Osteoblast (primary cell): ENCODE measurements around the gene INVS. TPM values are rescaled to one million over a fixed set of nuclear protein-coding genes. Genes with fewer than 3 reads are reported as not detected.

Source experiments
- DNase-seq: peaks from one replicate; pipeline ENCODE4 v3.0.0; 2011; ENCODE audit warnings: low spot score, mixed read lengths; ENCODE audit not compliant: insufficient read length; ENCODE audit errors: missing footprints
- H2AFZ ChIP-seq: 2 replicates; pipeline ENCODE4 v1.6.0; 2011; ENCODE audit warnings: mild to moderate bottlenecking, low read length
- H3K27ac ChIP-seq: 2 replicates; pipeline ENCODE4 v1.5.1; 2011; ENCODE audit warnings: mild to moderate bottlenecking, low read depth, low read length, moderate library complexity
- H3K27me3 ChIP-seq: 2 replicates; pipeline ENCODE4 v1.6.0; 2012; ENCODE audit warnings: mild to moderate bottlenecking, control low read depth, inconsistent platforms, low read length, moderate library complexity; ENCODE audit not compliant: insufficient read depth
- H3K36me3 ChIP-seq: 2 replicates; pipeline ENCODE4 v1.5.1; 2011; ENCODE audit warnings: mild to moderate bottlenecking, low read length, control low read depth, moderate library complexity; ENCODE audit not compliant: insufficient read depth
- H3K4me1 ChIP-seq: 2 replicates; pipeline ENCODE4 v1.5.1; 2011; ENCODE audit warnings: mild to moderate bottlenecking, low read length, control low read depth, moderate library complexity; ENCODE audit not compliant: insufficient read depth
- H3K4me2 ChIP-seq: 2 replicates; pipeline ENCODE4 v1.6.0; 2011; ENCODE audit warnings: mild to moderate bottlenecking, low read length; ENCODE audit not compliant: insufficient read depth
- H3K4me3 ChIP-seq: fragments of 200-600 bp; sonication (generic); 3 replicates; pipeline ENCODE4 v1.5.1; 2012; ENCODE audit warnings: mild to moderate bottlenecking, low read length, inconsistent platforms; ENCODE audit not compliant: insufficient read depth
- H3K79me2 ChIP-seq: 2 replicates; pipeline ENCODE4 v1.6.0; 2012; ENCODE audit warnings: mild to moderate bottlenecking, low read length, control low read depth, inconsistent platforms; ENCODE audit not compliant: insufficient read depth
- H3K9me3 ChIP-seq: 2 replicates; pipeline ENCODE4 v1.5.1; 2011; ENCODE audit warnings: low read depth, low read length, control low read depth
- H4K20me1 ChIP-seq: 2 replicates; pipeline ENCODE4 v1.6.0; 2012; ENCODE audit warnings: mild to moderate bottlenecking, low read length, control low read depth; ENCODE audit not compliant: insufficient read depth
- total RNA-seq: library from RNA; depleted of rRNA; stranded (reverse); fragments of >200 nt; gene quantifications from 2 replicates; pipeline ENCODE4 v1.2.3, GENCODE V29; 2012
- TF ChIP-seq, protein P1 (sequence below): IDR thresholded peaks from 2 replicates; pipeline ENCODE4 v1.5.1; 2011; ENCODE audit warnings: mild to moderate bottlenecking, low read depth, low read length, moderate library complexity; ENCODE audit errors: extremely low read depth

Gene INVS
- total RNA-seq, 1 donor = 27.1 TPM

DNA sequence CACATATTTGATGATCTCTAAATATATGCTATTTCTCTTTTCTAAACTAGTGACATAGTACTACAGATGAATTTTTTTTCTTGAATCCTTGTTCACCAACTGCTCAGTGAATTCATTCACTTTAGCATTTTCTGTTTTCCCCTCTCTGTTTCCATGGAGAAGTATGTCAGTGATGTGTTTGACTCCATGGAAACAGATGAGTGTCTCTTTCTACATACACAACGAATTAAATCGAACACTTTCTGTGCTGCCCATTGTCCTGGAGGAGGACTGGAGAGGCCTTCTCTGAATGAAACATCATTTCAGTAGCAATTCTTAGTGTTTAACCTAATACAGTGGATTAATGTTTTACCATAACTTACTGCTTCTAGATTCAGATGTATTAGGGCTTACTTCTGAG lies 9.5 kb downstream of the INVS start:
- no peak overlapping the region for H3K4me3 ChIP-seq
- TF ChIP-seq, protein P1, sequence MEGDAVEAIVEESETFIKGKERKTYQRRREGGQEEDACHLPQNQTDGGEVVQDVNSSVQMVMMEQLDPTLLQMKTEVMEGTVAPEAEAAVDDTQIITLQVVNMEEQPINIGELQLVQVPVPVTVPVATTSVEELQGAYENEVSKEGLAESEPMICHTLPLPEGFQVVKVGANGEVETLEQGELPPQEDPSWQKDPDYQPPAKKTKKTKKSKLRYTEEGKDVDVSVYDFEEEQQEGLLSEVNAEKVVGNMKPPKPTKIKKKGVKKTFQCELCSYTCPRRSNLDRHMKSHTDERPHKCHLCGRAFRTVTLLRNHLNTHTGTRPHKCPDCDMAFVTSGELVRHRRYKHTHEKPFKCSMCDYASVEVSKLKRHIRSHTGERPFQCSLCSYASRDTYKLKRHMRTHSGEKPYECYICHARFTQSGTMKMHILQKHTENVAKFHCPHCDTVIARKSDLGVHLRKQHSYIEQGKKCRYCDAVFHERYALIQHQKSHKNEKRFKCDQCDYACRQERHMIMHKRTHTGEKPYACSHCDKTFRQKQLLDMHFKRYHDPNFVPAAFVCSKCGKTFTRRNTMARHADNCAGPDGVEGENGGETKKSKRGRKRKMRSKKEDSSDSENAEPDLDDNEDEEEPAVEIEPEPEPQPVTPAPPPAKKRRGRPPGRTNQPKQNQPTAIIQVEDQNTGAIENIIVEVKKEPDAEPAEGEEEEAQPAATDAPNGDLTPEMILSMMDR = no peak
- peaks cover 6% of the 10 kb centered on the region for H4K20me1 ChIP-seq
- H3K36me3 ChIP-seq = peaks cover 28% of the 10 kb centered on the region
- H3K27me3 ChIP-seq = no peaks in the 10 kb centered on the region
- peaks cover 17% of the 10 kb centered on the region for H3K4me1 ChIP-seq
- H3K9me3 ChIP-seq = no peaks in the 10 kb centered on the region
- no peak for DNase-seq
- no peak overlapping the region for H2AFZ ChIP-seq
- no peak overlapping the region for H3K4me2 ChIP-seq
- no peaks in the 10 kb centered on the region for H3K79me2 ChIP-seq
- H3K27ac ChIP-seq = no peak overlapping the region

DNA sequence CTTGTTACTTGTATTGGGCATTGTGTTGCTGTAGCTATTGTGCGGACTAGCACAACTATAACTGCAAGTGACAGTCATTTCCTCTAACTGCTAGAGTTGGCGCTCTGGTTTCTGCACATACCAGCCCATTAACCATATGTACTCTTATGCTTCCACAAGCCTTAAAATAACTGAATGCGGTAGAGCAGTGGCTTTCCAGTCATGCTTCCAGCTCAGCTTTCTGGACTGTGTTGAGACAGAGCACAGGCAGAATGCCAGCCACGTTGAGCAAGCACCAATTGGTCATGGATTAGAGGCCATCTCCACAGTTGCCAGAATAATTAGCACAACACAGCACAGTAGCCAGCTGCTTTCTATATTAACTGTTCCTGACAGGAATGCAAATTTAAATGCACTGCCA lies 12.2 kb downstream of the INVS start:
- H4K20me1 ChIP-seq = peaks cover 6% of the 10 kb centered on the region
- H3K4me1 ChIP-seq = peaks cover 17% of the 10 kb centered on the region
- peak overlapping the region; percentile 63 for H3K4me2 ChIP-seq
- no peaks in the 10 kb centered on the region for H3K9me3 ChIP-seq
- peak; percentile 90 for DNase-seq
- H3K79me2 ChIP-seq = peaks cover 2% of the 10 kb centered on the region
- peak overlapping the region; percentile 38 for H3K27ac ChIP-seq
- no peaks in the 10 kb centered on the region for H3K27me3 ChIP-seq
- no peak overlapping the region for H3K4me3 ChIP-seq
- TF ChIP-seq, protein P1 = no peak
- no peak overlapping the region for H2AFZ ChIP-seq
- peaks cover 13% of the 10 kb centered on the region for H3K36me3 ChIP-seq

DNA sequence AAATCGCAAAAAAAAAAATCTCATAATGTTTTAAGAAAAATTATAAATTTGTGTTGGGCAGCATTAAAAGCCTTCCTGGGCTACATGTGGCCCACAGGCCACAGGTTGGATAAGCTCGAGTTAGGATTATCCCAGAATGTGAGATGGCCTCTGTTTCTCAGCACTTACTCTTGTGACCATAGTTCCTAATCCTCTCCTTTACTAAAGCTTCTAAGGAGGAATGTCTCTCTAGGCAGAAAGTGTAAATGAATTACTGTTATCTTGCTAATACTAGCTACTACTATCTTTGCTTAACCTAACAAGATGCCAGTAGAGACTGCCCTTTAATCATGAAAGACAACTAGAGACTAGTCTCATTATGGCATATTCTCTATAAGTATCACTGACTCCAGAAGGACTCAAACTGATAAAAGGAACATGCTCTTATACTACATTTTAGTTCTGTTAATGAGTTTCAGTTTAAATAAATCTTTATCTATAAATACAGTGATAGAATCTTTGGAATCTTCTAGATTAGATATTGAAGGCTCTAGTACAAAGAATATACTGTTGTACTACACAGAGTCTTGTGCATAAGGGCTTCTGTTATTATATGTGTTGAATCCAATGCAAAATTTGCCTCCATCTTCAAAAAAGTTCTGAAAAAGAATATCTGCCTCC lies 13.8 kb downstream of the INVS start:
- H3K36me3 ChIP-seq = no peaks in the 10 kb centered on the region
- H3K27me3 ChIP-seq = no peaks in the 10 kb centered on the region
- H3K9me3 ChIP-seq = no peaks in the 10 kb centered on the region
- H3K4me2 ChIP-seq = no peak overlapping the region
- peaks cover 6% of the 10 kb centered on the region for H4K20me1 ChIP-seq
- TF ChIP-seq, protein P1 = no peak
- H3K27ac ChIP-seq = no peak overlapping the region
- H3K4me3 ChIP-seq = no peak overlapping the region
- peaks cover 17% of the 10 kb centered on the region for H3K4me1 ChIP-seq
- DNase-seq = peak; percentile 41
- H2AFZ ChIP-seq = no peak overlapping the region
- H3K79me2 ChIP-seq = peaks cover 2% of the 10 kb centered on the region

GRCh38 chr9:100117316-100117715 lies 18.3 kb downstream of the INVS start:
- peaks cover 2% of the 10 kb centered on the region for H3K79me2 ChIP-seq
- no peaks in the 10 kb centered on the region for H3K4me1 ChIP-seq
- no peak overlapping the region for H2AFZ ChIP-seq
- H3K27ac ChIP-seq = no peak overlapping the region
- H3K4me2 ChIP-seq = no peak overlapping the region
- DNase-seq = no peak
- no peaks in the 10 kb centered on the region for H3K27me3 ChIP-seq
- no peaks in the 10 kb centered on the region for H3K36me3 ChIP-seq
- H3K4me3 ChIP-seq = no peak overlapping the region
- peaks cover 2% of the 10 kb centered on the region for H4K20me1 ChIP-seq
- TF ChIP-seq, protein P1 = no peak
- no peaks in the 10 kb centered on the region for H3K9me3 ChIP-seq
